Transverse colon (tissue), 4 donors: ENCODE measurements around the gene RACGAP1.

Experiments
- CTCF ChIP-seq, 5 experiments: fragments of 200-600 bp in 3 of 5; fragments of 450-650 bp in 2 of 5; sonication (generic) in 3 of 5; IDR thresholded peaks; 1 replicate in 2 of 5; 2 replicates in 3 of 5; pipeline ENCODE4 v1.5.1; 2016 to 2017; ENCODE audit warnings: antibody characterized with exemption in 5 of 5, inconsistent platforms in 3 of 5, mild to moderate bottlenecking in 2 of 5, moderate library complexity in 1 of 5
- EP300 ChIP-seq: sonication (generic); formaldehyde crosslinking; IDR thresholded peaks from one replicate; pipeline ENCODE4 v1.6.1; 2017; ENCODE audit warnings: antibody characterized with exemption, low read depth
- POLR2A ChIP-seq: fragments of 450-650 bp; IDR thresholded peaks from one replicate; pipeline ENCODE4 v1.6.1; 2016; ENCODE audit warnings: antibody characterized with exemption, mild to moderate bottlenecking, moderate library complexity
- POLR2AphosphoS5 ChIP-seq, 3 donors: sonication (generic); formaldehyde crosslinking; IDR thresholded peaks; one replicate each; pipeline ENCODE4 v1.6.1; 2016; ENCODE audit warnings: antibody characterized with exemption in 3 of 3

- TF ChIP-seq POLR2AphosphoS5 (IDR thresholded peaks at IDR 0.05) (peak in 2 of 3 donors; percentile 66 to 71), CTCF (IDR thresholded peaks at IDR 0.05) (no peak), POLR2A (peak; percentile 42), EP300 (no peak)
Measured at GRCh38 chr12:50025187-50026059, at the start of gene RACGAP1.
